ENCODE results near the gene PPFIBP1. TPM values are rescaled to one million over a fixed set of nuclear protein-coding genes. Genes with fewer than 3 reads are reported as not detected.
A peak's percentile ranks its signal among the peaks of the same experiment; 100 is the strongest.

PPFIBP1 gene
- total RNA-seq, 1 donor from 2014 or later = 84.1 TPM

DNA sequence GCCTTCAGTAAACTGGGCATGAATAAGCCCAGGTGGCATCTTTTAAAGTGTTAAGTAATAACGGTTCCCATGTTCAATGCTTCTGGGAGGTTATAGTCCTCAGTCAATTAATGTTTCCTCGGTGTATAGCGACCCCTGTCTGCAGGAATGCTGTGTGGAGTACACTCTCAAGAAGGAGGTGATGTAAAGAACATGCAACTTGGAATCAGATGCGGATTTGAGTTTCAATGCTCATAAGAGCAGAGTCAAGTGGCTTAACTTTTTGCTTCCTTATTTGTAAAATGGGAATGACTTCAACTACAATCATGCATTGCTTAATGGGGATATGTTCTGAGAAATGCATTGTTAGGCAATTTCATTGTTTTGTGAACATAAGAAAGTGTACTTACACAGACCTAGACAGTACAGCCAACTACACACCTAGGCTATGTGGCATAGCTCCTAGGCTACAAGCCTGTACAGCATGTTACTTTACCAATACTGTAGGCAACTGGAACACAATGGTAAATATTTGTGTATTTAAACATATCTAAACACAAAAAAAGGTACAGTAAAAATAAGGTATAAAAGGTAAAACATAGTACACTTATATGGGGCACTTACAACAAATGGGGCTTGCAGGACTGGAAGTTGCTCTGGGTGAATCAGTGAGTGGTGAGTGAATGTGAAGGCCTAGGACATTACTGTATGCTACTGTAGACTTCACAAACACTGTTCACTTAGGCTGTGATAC, 179.9 kb downstream of the PPFIBP1 start:
- Mint-ChIP-seq H3K9me3 (ENCODE audit: unreplicated experiment) (no peaks in the 10 kb centered on the region), H3K4me3 (ENCODE audit: unreplicated experiment) (no peak overlapping the region), H3K27me3 (ENCODE audit: unreplicated experiment) (no peaks in the 10 kb centered on the region), H3K36me3 (ENCODE audit: unreplicated experiment) (no peaks in the 10 kb centered on the region), H3K27ac (ENCODE audit: unreplicated experiment) (no peak overlapping the region), H3K4me1 (ENCODE audit: unreplicated experiment) (peaks cover 3% of the 10 kb centered on the region)
- TF ChIP-seq, protein P1, sequence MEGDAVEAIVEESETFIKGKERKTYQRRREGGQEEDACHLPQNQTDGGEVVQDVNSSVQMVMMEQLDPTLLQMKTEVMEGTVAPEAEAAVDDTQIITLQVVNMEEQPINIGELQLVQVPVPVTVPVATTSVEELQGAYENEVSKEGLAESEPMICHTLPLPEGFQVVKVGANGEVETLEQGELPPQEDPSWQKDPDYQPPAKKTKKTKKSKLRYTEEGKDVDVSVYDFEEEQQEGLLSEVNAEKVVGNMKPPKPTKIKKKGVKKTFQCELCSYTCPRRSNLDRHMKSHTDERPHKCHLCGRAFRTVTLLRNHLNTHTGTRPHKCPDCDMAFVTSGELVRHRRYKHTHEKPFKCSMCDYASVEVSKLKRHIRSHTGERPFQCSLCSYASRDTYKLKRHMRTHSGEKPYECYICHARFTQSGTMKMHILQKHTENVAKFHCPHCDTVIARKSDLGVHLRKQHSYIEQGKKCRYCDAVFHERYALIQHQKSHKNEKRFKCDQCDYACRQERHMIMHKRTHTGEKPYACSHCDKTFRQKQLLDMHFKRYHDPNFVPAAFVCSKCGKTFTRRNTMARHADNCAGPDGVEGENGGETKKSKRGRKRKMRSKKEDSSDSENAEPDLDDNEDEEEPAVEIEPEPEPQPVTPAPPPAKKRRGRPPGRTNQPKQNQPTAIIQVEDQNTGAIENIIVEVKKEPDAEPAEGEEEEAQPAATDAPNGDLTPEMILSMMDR (IDR thresholded peaks at IDR 0.05) = peak; percentile 83
- DNase-seq (ENCODE audit: extremely low spot score, unreplicated experiment) = peak; percentile 88

DNA sequence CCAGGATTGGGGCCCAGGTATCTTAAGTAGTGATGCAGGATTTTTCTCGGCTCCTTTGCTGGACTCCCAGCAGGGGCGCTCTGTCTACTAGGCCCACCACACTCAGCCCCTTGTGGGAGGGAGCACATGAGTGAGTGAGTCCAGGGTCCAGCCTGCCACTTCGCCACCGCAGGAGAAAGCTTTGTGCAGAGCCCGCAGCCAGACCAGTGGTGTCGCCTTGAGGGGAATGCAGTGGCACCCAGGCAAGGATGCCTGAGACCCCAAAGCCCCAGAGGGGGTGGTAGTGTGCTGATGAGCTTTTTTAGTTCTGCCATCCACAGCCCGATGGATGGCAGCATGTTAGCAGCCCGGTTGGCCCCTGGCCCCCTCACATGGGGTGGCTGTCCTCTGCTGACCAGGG, 181.3 kb downstream of the PPFIBP1 start:
- TF ChIP-seq, protein P1 (IDR thresholded peaks at IDR 0.05) = no peak
- Mint-ChIP-seq H3K36me3 (ENCODE audit: unreplicated experiment) (no peaks in the 10 kb centered on the region), H3K4me3 (ENCODE audit: unreplicated experiment) (no peak overlapping the region), H3K4me1 (ENCODE audit: unreplicated experiment) (peaks cover 4% of the 10 kb centered on the region), H3K27ac (ENCODE audit: unreplicated experiment) (no peak overlapping the region), H3K27me3 (ENCODE audit: unreplicated experiment) (no peaks in the 10 kb centered on the region), H3K9me3 (ENCODE audit: unreplicated experiment) (no peaks in the 10 kb centered on the region)
- DNase-seq (ENCODE audit: extremely low spot score, unreplicated experiment) = no peak

DNA sequence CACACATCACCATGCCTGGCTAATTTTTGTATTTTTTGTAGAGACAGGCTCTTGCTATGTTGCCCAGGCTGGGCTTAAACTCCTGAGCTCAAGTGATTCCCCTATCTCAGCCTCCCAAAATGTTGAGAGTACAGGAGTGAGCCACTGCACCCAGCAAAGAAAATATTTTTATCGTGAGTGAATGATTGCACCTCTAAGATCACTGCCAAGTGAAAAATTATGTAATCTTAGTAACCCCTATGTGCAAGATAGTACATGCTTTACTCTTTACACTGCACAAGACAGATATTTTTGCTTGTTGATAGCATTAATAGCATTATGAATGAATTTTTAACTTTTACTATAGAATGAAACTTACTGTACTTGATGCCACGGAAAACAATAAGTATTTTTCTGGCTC, 183.2 kb downstream of the PPFIBP1 start:
- H3K9me3 Mint-ChIP-seq (ENCODE audit: unreplicated experiment) = no peaks in the 10 kb centered on the region
- TF ChIP-seq, protein P1 (IDR thresholded peaks at IDR 0.05) = no peak
- no peaks in the 10 kb centered on the region for H3K36me3 Mint-ChIP-seq (ENCODE audit: unreplicated experiment)
- no peak overlapping the region for H3K27ac Mint-ChIP-seq (ENCODE audit: unreplicated experiment)
- no peak for DNase-seq (ENCODE audit: extremely low spot score, unreplicated experiment)
- no peaks in the 10 kb centered on the region for H3K27me3 Mint-ChIP-seq (ENCODE audit: unreplicated experiment)
- no peak overlapping the region for H3K4me3 Mint-ChIP-seq (ENCODE audit: unreplicated experiment)
- H3K4me1 Mint-ChIP-seq (ENCODE audit: unreplicated experiment) = peaks cover 17% of the 10 kb centered on the region

DNA sequence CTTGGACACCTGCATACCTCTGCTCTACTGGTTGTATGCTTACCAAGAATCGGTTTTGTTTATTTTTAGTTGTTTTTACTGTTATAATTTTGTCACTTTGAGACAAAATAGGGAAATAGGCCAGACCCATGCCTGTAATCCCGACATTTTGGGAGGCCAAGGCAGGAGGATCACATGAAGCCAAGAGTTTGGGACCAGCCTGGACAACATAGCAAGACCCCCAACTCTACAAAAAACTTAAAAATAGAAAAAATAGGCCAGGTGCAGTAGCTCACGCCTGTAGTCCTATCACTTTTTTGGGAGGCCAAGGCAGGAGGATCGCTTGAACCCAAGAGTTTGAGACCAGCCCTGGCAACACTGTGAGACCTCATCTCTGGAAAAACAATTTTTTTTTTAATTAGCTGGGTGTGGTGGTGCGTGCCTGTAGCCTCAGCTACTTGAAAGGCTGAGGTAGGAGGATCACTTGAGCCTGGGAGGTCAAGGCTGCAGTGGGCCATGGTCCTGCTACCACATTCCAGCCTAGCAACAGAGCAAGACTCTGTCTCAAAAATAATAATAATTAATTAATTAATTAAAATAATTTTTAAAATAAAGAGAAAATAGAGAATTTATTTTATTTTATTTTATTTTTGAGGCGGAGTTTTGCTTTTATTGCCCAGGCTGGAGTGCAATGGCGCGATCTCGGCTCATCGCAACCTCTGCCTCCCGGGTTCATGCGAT, 185.4 kb downstream of the PPFIBP1 start:
- H3K4me1 Mint-ChIP-seq (ENCODE audit: unreplicated experiment) = peaks cover 20% of the 10 kb centered on the region
- peaks cover 2% of the 10 kb centered on the region for H3K36me3 Mint-ChIP-seq (ENCODE audit: unreplicated experiment)
- no peaks in the 10 kb centered on the region for H3K9me3 Mint-ChIP-seq (ENCODE audit: unreplicated experiment)
- H3K27ac Mint-ChIP-seq (ENCODE audit: unreplicated experiment) = no peak overlapping the region
- H3K4me3 Mint-ChIP-seq (ENCODE audit: unreplicated experiment) = no peak overlapping the region
- DNase-seq (ENCODE audit: extremely low spot score, unreplicated experiment) = no peak
- TF ChIP-seq, protein P1 (IDR thresholded peaks at IDR 0.05) = no peak
- no peaks in the 10 kb centered on the region for H3K27me3 Mint-ChIP-seq (ENCODE audit: unreplicated experiment)

DNA sequence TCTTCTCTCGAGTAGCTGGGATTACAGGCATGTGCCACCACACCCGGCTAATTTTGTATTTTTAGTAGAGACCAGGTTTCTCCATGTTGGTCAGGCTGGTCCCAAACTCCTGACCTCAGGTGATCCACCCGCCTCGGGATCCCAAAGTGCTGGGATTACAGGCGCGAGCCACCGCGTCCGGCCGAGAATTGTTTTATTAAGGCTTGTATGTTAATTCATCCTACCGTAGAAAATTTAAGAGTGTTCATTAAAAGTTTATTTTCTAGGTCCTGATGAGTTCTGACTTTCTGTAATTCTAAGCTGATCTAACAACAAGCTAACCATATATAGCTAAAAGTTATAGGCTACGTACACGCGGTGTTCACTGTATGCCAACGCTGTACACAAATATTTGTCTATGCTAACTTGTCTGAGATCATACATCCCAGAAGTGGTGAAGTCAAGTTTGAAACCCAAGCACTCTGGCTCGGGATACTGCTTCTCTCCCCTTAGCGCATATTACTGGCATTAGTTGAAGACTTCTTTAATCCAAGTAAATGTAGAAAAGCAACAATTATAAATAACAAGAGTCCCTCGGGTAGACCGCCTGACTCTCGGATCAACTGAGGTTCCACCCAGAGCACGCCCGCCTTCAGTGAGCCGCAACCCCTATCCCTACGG, 186.1 kb downstream of the PPFIBP1 start:
- Mint-ChIP-seq H3K27me3 (ENCODE audit: unreplicated experiment) (no peaks in the 10 kb centered on the region), H3K4me1 (ENCODE audit: unreplicated experiment) (peaks cover 20% of the 10 kb centered on the region)
- DNase-seq (ENCODE audit: extremely low spot score, unreplicated experiment) = no peak

More for the DNA sequence above, 186.1 kb downstream of the PPFIBP1 start:
- Mint-ChIP-seq H3K4me3 (ENCODE audit: unreplicated experiment) (peak overlapping the region; percentile 92), H3K36me3 (ENCODE audit: unreplicated experiment) (peaks cover 2% of the 10 kb centered on the region), H3K9me3 (ENCODE audit: unreplicated experiment) (no peaks in the 10 kb centered on the region), H3K27ac (ENCODE audit: unreplicated experiment) (peak overlapping the region; percentile 95)
- TF ChIP-seq, protein P1 (IDR thresholded peaks at IDR 0.05) = no peak
